Activated naive CD4-positive, alpha-beta T cell treated with anti-CD3 and anti-CD28 coated beads, Interleukin-2, amount 10 ng/mL, durations not matched to agents 5 hours and 36 hours (primary cell): ENCODE results near the gene ASGR2. TPM values are rescaled to one million over a fixed set of nuclear protein-coding genes. Genes with fewer than 3 reads are reported as not detected.

Experiments used
- total RNA-seq, 2 experiments: library from RNA; stranded (reverse); gene quantifications; one replicate each; pipeline ENCODE4 v1.2.3, GENCODE V29; 2021

The ASGR2 gene, protein sequence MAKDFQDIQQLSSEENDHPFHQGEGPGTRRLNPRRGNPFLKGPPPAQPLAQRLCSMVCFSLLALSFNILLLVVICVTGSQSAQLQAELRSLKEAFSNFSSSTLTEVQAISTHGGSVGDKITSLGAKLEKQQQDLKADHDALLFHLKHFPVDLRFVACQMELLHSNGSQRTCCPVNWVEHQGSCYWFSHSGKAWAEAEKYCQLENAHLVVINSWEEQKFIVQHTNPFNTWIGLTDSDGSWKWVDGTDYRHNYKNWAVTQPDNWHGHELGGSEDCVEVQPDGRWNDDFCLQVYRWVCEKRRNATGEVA
- not detected for total RNA-seq

DNA sequence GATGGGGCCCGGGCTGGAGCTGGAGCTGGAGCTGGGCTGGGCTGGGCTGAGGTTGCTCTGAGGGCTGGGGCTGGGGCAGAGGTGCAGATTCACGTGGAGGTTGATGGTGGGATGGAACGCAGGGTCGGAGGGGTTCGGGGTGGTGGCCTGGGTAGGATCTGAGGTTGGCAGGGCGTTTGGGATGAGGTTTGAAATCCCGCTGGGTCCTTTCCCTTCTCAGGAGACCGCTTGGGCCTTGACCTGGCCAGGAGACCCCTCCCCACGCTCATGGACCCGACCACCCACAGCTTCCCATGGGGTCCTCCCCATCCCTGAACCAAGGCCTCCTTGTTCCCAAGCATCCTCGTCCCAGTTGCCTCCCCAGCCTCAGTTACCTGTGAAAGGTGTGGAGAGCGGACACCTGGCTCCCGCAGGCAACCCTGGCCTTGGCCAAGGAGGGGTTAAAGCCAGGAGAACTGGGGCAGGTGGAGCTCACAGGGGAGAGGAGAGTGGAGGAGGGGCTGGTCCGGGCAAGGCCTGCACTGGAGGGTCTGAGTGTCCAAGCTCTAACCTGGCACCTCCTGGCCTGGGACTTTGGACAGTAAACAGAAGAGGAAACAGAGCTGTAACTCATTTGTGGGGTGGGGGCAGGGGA is at the start of gene ASGR2:
TSS of gene ASGR2 (minus strand) at position 582 of the 634 bp plus-strand sequence. CDS start 582 bp downstream, outside the sequence.

DNA sequence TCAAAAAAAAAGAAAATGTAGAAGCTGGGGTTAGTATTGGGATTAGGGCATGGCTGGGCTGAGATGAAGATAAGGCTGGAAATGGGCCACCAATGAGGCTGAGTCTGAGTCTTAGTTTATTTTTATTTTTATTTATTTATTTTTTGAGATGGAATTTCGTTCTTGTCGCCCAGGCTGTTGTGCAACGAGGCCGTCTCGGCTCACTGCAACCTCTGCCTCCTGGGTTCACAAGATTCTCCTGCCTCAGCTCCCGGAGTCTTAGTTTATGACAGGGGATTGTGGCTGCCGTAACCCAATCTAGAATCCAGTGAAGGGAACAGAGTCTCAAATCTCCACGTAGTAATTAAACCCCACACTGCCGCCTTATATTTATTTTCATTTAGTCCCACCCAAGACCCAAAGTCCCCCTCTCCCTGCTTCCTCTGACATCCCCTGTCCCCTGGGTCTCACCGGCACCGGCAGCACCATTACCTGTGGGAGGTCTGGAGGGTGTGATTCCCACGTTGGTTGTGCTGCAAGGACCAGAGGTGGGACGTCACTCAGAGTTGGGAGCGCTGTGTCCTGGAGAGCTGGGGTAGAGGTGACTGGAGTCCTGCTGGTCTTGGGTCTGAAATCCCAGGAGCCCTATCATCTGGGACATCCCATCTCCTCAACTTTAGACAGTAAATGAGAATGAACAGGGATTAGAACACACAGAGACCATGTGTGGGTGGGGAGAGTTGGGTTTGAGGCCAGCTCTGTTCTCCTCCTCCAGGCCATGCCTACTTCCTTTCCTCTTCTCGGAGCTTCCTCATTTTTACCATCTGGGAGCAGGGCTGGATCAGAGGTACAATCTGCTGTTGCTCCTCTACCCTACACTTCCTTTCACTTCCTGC is 34.8 kb downstream of the ASGR2 start, which contains the start of gene CLEC10A:
TSS of gene CLEC10A (minus strand) at position 671 of the 875 bp plus-strand sequence. CDS start 1,439 bp downstream, outside the sequence.

Other genes with a start within 250 kb of the ASGR2 start
- not detected for gene ALOX12, start 118.8 kb downstream of the ASGR2 start, total RNA-seq
- 100 to 1,000 TPM; 170 to 178 TPM for gene RNASEK, start 102.2 kb downstream of the ASGR2 start, total RNA-seq
- 1 to 10 TPM in 1 of 2 experiments, under 1 TPM in 1; 0.46 to 1.0 TPM for gene BCL6B, start 91.8 kb downstream of the ASGR2 start, total RNA-seq
- 10 to 100 TPM; 23.8 to 25.0 TPM for gene SLC16A13, start 78.8 kb downstream of the ASGR2 start, total RNA-seq
- under 1 TPM; 0.12 to 0.25 TPM for gene SLC16A11, start 70.7 kb downstream of the ASGR2 start, total RNA-seq
- not detected for gene CLEC10A, start 34.6 kb downstream of the ASGR2 start, total RNA-seq
- gene ASGR1, start 64.5 kb upstream of the ASGR2 start, total RNA-seq = 1 to 10 TPM in 1 of 2 experiments, under 1 TPM in 1; 0.63 to 1.2 TPM
- gene DLG4, start 105.0 kb upstream of the ASGR2 start, total RNA-seq = 10 to 100 TPM; 11.6 to 11.9 TPM
- 100 to 1,000 TPM; 291 to 311 TPM for gene ACADVL, start 105.1 kb upstream of the ASGR2 start, total RNA-seq
- gene DVL2, start 119.7 kb upstream of the ASGR2 start, total RNA-seq = 10 to 100 TPM; 47.0 to 47.5 TPM
- gene PHF23, start 124.6 kb upstream of the ASGR2 start, total RNA-seq = 10 to 100 TPM; 53.9 to 55.9 TPM
- 100 to 1,000 TPM; 276 to 282 TPM for gene GABARAP, start 127.6 kb upstream of the ASGR2 start, total RNA-seq
- gene CTDNEP1, start 136.9 kb upstream of the ASGR2 start, total RNA-seq = 100 to 1,000 TPM; 154 to 160 TPM
- gene ELP5, start 137.4 kb upstream of the ASGR2 start, total RNA-seq = 10 to 100 TPM; 36.2 to 44.5 TPM
- gene CLDN7, start 147.7 kb upstream of the ASGR2 start, total RNA-seq = under 1 TPM; 0.53 to 0.76 TPM
- gene SLC2A4, start 166.9 kb upstream of the ASGR2 start, total RNA-seq = not detected
- under 1 TPM; 0.55 to 0.67 TPM for gene YBX2, start 179.8 kb upstream of the ASGR2 start, total RNA-seq
- gene EIF5A, start 192.8 kb upstream of the ASGR2 start, total RNA-seq = 100 to 1,000 TPM; 429 to 433 TPM
- gene GPS2, start 200.5 kb upstream of the ASGR2 start, total RNA-seq = 10 to 100 TPM; 67.6 to 77.5 TPM
- gene NEURL4, start 214.5 kb upstream of the ASGR2 start, total RNA-seq = 10 to 100 TPM; 35.8 to 41.7 TPM
- gene ACAP1, start 221.7 kb upstream of the ASGR2 start, total RNA-seq = 100 to 1,000 TPM; 738 to 785 TPM
- 1 to 10 TPM; 7.0 to 7.1 TPM for gene KCTD11, start 237.3 kb upstream of the ASGR2 start, total RNA-seq
- not detected for gene TMEM95, start 240.3 kb upstream of the ASGR2 start, total RNA-seq